GM23338 (cell line): ENCODE measurements around the gene WDR54.

Source experiments
- CTCF ChIP-seq, 2 experiments: fragments of 200-600 bp in 1 of 2; sonication (generic) in 1 of 2; conservative IDR thresholded peaks; 2 replicates each; pipeline versions ENCODE4 v1.5.1 to v1.6.1; 2016 to 2017; ENCODE audit warnings: antibody characterized with exemption in 2 of 2, low read depth in 2 of 2, mild to moderate bottlenecking in 2 of 2, moderate library complexity in 1 of 2
- EZH2 ChIP-seq: fragments of 200-600 bp; sonication (generic); IDR thresholded peaks from one replicate; pipeline ENCODE4 v1.8.0; 2017; ENCODE audit warnings: antibody characterized with exemption, mild to moderate bottlenecking, low read depth; ENCODE audit not compliant: unreplicated experiment
- JUNB ChIP-seq: IDR thresholded peaks from one replicate; pipeline ENCODE4 v1.6.1; 2016; ENCODE audit warnings: antibody characterized with exemption; ENCODE audit not compliant: unreplicated experiment
- POLR2AphosphoS5 ChIP-seq: IDR thresholded peaks from 2 replicates; pipeline ENCODE4 v1.6.1; 2016; ENCODE audit warnings: antibody characterized with exemption, low read depth

- TF ChIP-seq CTCF (conservative IDR thresholded peaks at IDR 0.05; ENCODE audit: low read depth in 2 of 2) (no peak), POLR2AphosphoS5 (no peak; the same call in 1 of the 2 replicates), JUNB (no peak), EZH2 (no peak)
Observed at GRCh38 chr2:74428675-74429074, 7.1 kb downstream of the WDR54 start.
